Erythroblast (primary cell): ENCODE results near the gene TXNL4A.

Source experiments
- GATA1 ChIP-seq: IDR thresholded peaks from 2 replicates; pipeline ENCODE4 v1.6.1; 2011; ENCODE audit warnings: low read depth, mild to moderate bottlenecking, control low read depth, low read length, moderate library complexity
- POLR2A ChIP-seq: IDR thresholded peaks from 2 replicates; pipeline ENCODE4 v1.6.1; 2011; ENCODE audit warnings: mild to moderate bottlenecking, low read length

- TF ChIP-seq POLR2A (no peak), GATA1 (no peak)
Observed at GRCh38 chr18:79928563-79928960, 59.8 kb downstream of the TXNL4A start.
